NCI-H1105 (cell line): ENCODE measurements around the gene FAM81A.
"Not testable (repeated sequence)": the region's sequence is repeated elsewhere in the genome, so short reads cannot be mapped to it uniquely, and the experiment has no call there.

Experiments
- DNase-seq: peaks from one replicate; lab custom pipeline; 2025; lab: John Stamatoyannopoulos, UW

The FAM81A gene

DNA sequence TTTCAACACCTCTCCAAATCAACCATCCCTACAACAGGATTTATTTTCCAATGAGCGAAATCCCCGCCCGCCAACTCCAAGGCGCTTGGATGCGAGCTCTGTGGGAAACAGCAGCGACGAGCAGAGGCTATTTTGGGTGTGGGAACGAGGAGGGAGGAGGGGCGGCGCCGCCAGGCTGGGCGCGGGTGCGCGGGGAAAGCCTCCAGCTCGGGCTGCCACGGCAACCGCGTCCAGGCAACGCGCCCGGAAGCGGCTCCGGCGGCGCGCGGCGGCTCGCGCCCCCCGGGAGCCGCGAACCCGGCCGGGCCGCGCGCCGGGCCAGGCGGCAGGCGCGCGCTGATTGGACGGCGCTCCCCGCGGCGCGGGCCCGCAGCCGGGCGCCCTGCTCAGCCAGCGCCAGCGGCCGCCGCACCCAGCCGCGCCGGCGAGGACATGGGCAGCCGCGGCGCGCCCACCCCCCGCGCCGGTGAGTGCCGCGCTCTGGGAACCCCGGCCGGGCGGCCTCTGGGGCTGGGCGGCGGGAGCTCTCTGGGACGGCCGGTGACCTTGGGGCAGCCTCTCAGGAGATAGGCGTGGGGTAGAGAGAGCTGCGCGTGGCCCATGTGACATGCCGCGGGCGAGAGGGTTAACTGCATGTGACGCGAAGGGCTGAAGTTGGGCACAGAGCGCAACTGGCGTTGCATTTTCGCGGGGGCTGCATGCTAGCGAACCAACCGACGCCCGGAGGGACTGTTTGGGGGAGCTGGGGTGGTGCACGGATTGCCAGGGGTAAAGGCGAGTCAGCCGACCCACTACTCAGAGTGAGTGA, at the start of gene FAM81A:
Gene FAM81A, plus strand, starts transcription at position 370 of the 808 bp plus-strand sequence. CDS start 20,441 bp downstream, outside the sequence.
- DNase-seq: peak; percentile 88

DNA sequence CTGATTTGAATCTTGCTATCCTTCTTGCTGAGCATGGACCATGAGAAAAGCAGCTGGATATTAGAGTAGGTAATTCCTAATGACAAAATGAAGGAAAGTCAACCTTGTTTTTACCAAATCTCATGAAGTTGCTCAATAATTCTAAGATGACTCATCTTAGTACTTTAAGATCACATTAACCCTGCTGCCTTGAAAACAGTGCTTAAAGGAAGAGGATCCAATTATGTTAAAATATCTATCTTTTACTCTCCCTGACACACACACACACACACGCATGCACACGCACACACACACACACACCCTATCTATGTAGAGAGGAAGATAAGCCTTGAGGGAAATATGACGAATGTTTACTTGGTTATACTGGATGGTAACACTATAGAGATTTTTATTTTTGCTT, 49.3 kb upstream of the FAM81A start:
- no peak for DNase-seq

DNA sequence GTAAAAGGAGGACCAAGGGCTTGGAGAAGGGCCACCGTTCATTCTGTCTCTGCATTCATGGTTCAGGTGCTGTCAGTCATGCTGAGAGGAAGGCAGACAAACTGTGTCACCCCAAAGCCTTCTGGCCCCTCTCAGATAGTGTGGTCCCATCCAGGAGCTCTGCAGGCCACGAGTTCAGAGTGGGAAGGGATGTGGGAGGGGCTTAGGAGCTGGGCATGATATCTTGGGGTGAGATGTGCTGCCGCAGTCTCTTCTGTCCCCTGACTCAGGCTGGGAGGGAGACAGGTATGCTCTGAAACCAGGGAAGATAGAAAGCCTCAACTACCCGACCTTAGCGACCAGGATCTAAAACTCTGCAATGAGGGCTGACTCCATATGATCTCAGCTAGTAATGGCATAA, 45.7 kb upstream of the FAM81A start:
- DNase-seq: no peak

DNA sequence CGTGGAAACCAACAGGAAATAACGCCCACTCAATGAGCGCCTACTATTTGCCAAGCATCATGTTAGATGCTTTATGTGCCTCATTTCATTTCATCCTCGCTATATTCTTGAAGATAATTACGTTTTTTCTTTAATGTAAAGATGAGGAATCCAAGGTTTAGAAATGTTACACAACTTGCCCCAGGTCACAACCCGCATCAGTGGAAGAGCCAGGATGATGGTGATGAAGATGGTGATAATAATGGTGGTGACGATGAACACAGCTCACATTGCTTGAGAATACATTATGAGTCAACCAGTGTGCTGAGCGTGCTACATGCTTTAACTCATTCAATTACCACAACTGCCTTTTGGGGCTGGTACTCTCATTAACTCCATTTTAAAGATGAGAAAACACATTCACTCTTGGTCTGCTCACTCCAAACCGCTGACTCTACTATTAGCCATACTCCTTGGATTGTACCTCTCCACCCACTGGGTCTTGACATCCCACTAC, 43.8 kb upstream of the FAM81A start:
- DNase-seq: no peak

DNA sequence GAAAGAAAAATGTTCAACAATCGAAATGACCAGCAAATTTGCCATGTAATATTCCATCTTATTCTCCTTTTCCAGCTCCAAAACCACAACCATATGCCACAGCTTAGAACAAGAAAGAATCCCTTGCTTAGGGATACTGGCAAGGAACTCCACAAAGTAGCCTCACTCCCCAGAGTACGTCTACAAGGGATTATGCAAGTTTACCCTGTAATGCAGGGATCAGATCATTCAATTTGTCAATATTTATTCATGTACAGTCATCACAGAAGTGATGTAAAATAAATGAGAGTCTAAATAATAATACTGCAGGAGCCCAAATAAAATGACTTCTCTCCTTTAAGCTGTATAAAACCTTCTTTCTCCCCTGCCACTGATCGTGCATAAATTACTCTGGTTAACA, 41.8 kb upstream of the FAM81A start:
- DNase-seq: no peak

DNA sequence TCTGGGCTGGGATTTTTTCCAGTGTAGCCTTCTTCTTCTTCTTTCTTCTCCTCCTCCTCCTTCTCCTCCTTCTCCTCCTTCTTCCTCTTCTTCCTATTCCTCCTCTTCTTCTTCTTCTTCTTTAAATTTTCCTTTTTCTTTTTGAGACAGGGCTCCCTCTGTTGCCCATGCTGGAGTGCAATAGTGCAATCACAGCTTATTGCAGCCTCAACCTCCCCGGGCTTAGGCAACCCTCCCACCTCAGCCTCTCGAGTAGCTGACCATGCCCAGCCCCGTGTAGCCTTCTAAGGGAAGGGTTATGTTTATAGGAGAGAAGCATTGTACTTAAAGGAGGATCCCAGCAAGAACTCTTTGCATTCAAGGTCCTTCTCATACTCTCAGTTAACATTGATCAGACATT, 41.3 kb upstream of the FAM81A start:
- DNase-seq: no peak

DNA sequence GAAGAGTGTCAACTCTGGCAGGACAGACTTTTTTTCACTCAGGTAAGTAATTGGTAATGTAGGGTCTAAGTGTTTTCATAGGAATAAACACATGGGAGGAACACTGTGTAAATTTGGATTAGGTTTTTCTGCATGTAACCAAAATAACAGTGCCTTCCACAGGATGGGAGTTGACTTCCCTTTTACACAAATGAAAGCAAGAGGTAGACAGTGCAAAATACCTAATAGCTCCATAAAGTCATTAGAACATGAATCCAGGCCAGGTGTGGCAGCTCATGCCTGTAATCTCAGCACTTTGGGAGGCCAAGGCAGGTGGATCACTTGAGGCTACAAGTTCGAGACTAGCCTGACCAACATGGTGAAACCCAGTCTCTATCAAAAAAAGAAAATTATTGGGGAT, 39.8 kb upstream of the FAM81A start:
- DNase-seq: no peak

DNA sequence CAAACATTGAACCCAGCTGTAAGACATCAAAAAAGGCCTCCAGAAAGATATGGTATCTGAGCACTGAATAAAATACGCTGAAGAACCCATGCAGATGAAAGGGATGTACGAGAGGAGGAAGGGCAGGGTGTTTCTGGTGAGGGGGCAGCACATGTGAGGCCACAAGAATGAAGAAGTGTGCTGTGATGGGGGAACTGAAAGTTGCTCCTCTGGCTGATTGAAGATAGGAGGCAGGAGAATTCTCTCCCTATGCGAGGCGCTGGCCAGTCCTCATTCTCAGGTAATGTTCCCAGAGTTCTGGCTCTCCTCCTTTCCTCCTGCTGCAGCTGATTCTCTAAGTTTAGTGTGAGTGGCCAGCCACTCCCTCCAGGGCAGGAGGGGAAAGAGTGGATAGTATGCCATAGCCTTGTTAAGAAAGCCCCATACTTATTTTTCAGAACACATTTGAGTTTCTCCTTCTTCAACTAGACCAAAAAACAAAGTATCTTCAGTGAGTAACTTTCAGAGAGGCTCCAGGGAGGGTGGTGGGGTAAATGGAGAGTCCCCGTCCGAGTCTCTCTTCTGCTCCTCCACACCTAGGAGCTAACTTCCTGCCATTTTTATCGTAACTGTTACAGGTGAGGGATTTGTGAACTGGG, 38.4 kb upstream of the FAM81A start:
- no peak for DNase-seq

DNA sequence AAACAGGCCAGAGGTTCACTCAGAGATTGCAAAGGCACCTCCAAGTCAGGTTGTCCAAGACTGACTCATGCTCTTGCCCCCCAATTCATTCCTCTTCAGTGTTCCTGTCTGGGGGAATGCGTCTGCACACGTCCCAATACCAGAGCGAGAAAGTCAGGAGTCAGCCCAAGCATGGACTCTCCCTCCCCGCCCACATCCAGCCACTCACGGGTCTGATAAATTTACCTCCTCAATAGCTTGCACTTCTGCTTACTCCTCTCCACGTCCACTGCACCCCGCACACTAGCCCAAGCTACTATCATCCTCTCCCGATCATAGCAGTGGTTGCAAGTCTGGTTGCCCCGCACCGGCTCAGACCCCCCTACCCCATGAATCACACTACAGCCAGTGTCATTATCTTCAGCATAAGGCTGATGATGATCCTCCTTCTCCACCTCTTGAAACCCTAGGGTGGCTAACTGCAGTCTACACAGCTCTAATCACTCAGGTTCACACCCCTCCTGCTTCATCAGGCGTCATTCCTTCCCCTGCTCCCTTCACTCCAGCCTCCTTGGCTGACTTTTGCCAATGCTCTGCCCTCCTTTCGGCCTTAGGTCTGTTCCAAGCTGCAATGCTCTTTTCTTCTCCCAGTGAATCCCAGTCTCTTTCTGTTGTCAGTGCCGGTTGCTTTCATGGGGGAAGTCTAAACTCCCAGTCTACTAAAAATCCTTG, 37.7 kb upstream of the FAM81A start:
- DNase-seq: no peak

DNA sequence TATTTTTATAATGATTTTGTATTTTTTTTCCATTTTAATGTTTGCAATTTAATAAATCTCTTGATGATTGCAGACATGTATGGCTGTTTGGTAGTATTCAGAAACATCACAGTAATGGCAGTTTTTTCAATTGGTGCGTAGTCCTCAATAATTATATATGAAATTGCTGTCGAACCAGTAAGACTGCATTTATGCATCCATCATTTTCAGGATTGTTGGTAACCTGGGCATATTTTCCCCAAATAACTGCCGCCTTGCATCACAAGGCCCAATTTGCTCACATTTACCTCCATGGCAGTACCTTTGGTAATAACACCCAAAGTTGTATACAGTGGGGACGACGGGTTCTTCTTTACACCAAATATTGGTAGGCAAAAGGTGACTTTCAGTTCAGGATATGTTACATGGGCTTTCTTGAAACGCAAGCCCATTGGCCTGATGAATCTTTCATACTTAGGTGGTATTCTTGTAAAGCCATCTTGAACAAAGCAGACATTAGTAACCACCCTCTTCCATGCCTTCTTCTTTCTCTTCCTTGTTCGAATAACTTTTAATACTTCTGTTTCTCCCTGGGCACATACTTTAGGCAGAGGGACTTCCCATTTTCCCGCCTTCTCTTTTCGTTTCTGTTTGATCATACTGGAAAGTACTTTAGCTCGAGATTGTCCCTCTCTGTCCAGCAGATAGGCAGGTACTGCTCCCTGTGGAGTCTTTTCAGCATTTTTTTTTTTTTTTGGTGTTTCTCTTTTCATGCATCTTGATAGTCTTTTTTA, 36.7 kb upstream of the FAM81A start:
- DNase-seq: not testable (repeated sequence)

DNA sequence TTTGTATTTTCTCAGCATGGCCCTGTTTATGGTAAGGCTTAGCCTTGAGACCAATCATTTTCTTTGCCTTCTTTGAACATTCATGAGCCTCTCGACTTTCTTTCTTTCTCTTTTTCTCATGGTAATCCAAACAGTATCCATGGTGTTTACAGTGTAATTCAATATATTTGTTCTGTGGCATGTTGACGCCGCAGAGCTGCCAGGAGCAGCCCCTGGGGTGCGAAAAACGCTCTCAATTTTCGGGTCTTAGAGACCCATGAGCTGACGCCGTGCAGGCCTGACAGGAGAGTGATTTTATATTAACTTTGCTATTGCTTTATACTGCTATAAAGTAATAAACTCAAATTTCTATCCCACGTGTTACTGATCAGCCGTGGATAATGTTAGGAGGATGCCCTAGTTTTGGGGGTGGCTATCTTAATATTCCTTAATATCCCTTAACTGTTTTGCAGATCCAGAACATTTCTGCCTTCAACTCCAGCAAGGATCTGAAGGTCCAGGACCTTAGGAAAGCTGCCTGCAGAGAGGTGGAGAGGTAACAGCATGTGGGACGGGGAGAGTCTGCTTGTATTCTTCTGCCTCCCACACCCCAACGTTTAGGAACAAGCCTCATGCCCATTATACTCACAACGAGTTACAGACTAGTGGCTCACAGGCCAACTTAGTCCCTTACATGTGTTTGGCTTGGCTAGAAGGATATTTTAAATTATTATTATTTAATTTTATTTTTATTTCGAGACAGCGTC, 36.0 kb upstream of the FAM81A start:
- peak; percentile 36 for DNase-seq

DNA sequence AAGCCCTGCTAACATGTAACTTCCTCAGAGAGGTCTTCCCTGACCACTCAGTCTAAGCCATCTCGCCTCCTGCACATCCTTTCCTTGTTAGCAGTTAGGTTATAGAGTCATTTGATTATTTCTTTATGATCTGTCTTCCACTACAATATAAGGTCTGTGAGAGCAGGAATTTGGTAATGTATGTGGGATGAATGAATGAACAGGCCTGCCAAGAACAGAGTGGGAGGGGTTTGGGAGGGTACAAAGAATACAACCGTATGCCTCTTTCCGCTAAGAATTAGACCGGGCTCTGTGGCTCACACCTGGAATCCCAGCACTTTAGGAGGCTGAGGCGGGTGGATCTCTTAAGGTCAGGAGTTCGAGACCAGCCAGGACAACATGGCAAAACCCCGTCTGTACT, 32.9 kb upstream of the FAM81A start:
- DNase-seq: no peak

DNA sequence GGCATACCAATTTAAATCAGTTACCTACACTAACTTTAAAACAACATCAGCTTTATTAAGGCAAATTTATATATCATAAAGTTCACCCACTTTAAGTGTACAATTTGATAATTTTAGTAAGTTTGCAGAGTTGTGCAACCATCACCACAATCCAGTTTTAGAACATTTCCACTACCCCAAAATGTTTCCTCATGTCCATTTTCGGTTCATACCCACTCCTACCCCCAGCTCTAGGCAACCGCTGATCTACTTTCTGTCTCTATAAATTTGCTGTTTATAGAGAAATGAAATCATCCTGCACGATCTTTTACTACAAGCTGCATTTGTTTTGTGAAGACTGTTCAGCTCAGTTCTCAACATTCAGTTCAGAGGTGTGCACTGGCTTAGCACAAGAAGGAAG, 31.5 kb upstream of the FAM81A start:
- DNase-seq: no peak

DNA sequence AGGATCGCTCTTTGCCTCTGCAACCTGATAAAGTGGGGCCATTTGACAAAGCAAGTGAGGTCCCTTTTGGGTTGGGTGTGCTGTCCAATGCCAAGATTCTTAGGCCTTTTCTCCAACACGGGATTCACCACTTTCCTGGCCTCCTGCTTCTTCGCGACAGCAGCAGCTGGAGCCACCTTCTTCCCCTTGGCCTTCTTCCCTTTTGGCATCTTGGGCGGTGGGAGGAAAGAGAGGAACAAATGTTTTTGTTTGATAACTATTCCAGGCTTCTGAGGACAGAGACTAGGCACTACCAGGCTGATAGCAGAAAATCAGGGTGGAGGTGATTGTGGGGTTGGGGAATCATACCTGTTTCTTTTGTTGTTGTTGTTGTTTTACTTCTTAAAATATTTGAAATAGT, 30.0 kb upstream of the FAM81A start:
- DNase-seq: no peak

DNA sequence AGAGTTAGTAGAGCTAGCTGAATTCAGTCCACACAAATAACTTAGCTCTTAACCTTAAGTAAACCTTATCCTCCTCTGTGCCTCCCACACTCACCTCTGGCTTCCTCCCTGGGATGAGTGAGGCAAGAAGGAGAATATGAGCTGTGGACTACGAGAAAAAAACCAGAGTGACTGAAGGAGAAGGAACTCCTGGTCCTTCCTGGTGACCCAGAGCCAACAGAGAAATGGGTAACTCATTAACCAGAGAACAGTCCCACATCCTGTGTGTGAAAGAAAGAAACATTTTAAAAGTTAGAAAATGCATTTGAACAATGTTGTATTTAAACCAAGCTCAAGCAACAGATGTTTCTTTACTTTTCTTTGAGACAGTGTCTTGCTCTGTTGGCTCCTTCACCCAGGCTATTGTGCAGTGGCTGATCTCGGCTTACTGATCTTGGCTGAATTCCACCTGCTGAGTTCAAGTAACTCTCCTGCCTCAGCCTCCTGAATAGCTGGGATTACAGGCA, 27.5 kb upstream of the FAM81A start:
- no peak for DNase-seq

DNA sequence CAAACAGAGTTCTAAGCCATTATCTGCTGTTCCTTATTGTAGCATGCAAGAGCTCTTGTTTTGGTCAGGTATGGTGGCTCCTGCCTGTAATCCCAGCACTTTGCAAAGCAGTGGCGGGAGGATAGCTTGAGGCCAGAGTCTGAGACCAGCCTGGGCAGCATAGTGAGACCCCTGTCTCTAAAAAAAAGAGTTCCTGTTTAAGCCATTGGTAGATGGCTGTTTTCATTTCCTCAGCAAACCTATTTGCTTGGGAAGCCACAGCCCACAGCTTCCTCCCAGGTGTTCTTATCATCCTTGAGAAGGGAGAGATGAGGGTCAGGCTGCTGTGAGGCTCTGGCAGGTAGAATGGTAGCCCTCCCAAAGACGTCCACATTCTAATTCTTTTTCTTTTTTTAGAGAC, 24.4 kb upstream of the FAM81A start:
- DNase-seq: no peak

DNA sequence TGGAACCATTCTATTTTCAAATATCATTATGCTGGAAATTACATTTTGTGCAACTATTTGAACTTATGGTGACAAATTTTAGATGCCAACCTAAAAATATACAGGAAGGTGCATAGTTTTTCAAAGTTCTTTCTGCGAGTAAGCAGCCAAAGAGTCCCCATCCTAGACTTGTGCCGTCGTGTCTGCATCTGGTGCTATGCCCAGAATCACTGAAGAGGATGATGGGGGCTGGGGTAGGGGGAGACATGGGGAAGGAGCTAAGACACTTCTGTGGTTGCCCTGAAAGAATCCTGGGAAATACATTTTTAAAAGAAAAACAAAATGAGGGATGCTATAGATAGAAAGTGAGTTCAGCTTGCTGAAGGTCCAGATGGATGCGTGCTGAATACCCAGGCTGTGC, 21.2 kb upstream of the FAM81A start:
- DNase-seq: no peak

DNA sequence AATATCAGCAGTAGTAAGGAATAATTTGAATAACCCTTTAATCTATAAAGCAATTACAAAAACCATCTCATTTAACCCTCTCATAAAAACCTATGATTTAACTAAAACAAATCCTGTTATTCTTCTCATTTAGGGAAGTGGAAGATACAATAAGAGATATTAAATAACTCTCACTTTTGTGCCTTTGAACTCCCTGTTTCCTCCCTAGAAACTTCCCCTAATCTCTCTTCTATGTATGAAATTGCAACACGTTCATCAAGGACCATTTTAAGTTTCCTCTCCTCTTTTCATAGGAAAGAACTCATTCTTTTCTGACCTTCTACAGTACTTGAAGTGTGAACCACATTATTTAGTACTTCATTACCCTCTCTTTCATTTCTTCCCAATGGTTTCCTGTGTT, 18.8 kb upstream of the FAM81A start:
- no peak for DNase-seq

DNA sequence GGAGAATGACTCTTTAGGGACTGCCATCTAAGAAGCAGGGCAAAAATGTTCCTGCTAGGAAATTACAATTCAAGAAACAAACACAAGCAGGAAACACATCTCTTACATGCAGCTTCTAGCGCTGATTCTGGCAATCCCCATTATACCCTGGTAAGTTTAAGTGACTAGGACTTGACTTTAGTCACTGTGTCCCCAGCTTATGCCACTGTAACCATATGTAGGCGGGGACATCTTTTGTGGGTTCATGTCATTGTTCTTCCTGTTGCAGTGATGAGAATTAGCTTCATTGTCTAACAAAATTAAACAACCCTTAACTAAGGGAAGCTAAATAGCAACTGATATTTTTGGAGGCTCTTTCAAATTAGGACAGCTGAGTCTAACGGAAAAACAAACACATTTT, 17.9 kb upstream of the FAM81A start:
- DNase-seq: no peak

DNA sequence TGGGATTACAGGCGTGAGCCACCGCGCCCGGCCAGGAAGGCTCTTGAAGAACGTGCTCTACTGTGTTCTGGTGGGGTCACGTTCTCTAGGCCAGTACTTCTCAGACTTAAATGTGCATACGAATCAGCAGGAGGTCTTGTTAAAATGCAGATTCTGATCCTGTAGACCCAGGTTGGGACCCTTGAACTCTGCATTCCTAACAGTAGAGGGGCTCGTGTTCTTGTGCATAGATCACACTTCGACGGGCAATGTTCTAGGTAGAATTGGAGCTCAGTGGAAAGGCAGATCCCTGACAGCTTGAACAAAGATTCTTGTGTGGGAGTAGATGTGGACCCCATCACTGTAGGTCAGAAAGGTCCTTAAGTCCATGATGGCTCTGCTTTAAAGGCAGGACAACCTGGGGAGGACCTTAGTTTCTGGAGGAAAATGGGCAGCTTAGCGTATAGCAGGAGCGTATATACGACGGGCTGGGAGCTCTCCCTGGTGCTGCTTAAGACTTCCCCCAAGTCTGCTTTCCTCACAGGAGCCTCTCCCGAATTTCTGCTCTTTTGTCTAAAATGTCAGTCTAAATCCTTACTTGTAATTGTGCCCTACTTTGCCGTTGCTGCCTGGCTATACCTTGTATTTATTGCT, 16.9 kb upstream of the FAM81A start:
- no peak for DNase-seq

DNA sequence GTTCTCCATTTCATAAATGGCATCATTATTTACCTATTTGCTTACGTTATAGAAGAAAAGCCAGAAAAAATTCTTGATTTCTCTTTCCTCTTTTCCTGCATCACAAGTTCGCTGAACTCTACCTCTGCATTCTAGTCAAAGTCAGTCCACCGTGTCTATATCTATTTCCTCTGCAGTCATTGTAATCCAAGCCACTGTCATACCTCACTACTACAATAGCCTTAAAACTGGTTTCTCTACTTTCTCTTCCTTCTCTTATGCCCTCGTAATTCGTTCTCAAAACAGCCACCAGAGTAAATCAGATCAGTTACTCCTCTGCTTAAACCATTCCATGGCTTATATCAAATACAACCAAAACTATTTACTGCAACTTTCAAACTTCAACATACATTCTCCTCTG, 13.4 kb upstream of the FAM81A start:
- no peak for DNase-seq
